GM10248 (cell line): ENCODE measurements around the gene FKBP8.

Experiments used
- CTCF ChIA-PET: fragments of 300-600 bp; sonication (Branson Sonifier 250); formaldehyde crosslinking; extraction: SDS; loops from one replicate; lab custom pipeline; 2021; ENCODE audit warnings: antibody characterized with exemption; lab: Yijun Ruan, JAX
- POLR2A ChIA-PET: fragments of 350-650 bp; sonication (Branson Sonifier 250); formaldehyde crosslinking; extraction: SDS; loops from one replicate; lab custom pipeline; 2020; ENCODE audit warnings: antibody characterized with exemption; lab: Yijun Ruan, JAX
- DNase-seq: peaks from one replicate; pipeline ENCODE4 v3.0.0; 2012; ENCODE audit errors: extremely low spot score
- CTCF ChIP-seq: IDR thresholded peaks from 2 replicates; pipeline ENCODE4 v1.5.1; 2012; ENCODE audit warnings: mild to moderate bottlenecking, low read depth; ENCODE audit errors: extremely low read depth, missing control alignments, control extremely low read depth

FKBP8 gene

GRCh38 chr19:18519962-18520847 lies 23.2 kb downstream of the FKBP8 start:
- CTCF ChIA-PET = interaction anchor here (0.6 to 5.9 kb wide), 30 partner anchors 10 to 327 kb away, joined by 3 to 43 read pairs (median 5); partner anchors contain the start of genes FKBP8, KXD1, REX1BD and UBA52
- peak; percentile 87 for TF ChIP-seq CTCF
- DNase-seq = peak; percentile 70
- POLR2A ChIA-PET = interaction anchor here (0.9 to 1.2 kb wide), 2 partner anchors 10 to 13 kb away, joined by 3 to 5 read pairs; no protein-coding TSS in a partner anchor

- TF ChIP-seq CTCF = no peak
- CTCF ChIA-PET = interaction anchor here (1.2 to 3.2 kb wide), 6 partner anchors 8 to 76 kb away, joined by 3 to 17 read pairs (median 12); partner anchors contain the start of gene REX1BD
- POLR2A ChIA-PET = no interaction called here
- DNase-seq = no peak
Observed at GRCh38 chr19:18518639-18519038, 24.7 kb downstream of the FKBP8 start.

GRCh38 chr19:18517606-18518005 lies 25.8 kb downstream of the FKBP8 start:
- TF ChIP-seq CTCF = no peak
- ChIA-PET POLR2A (no interaction called here), CTCF (no interaction called here)
- DNase-seq = no peak

GRCh38 chr19:18515959-18516358 lies 27.4 kb downstream of the FKBP8 start:
- POLR2A ChIA-PET = no interaction called here
- no peak for DNase-seq
- TF ChIP-seq CTCF = no peak
- CTCF ChIA-PET = interaction anchor here (1.8 kb wide), 1 partner anchor 9 kb away, joined by 7 read pairs; no protein-coding TSS in a partner anchor

GRCh38 chr19:18514800-18515682 lies 28.3 kb downstream of the FKBP8 start:
- no peak for DNase-seq
- no peak for TF ChIP-seq CTCF
- ChIA-PET CTCF (no interaction called here), POLR2A (no interaction called here)

- ChIA-PET POLR2A (interaction anchor here (0.6 kb wide), 2 partner anchors 11 to 36 kb away, joined by 3 to 5 read pairs; no protein-coding TSS in a partner anchor), CTCF (interaction anchor here (2.0 kb wide), 1 partner anchor 8 kb away, joined by 9 read pairs; the partner anchor contains the start of gene ELL)
- no peak for TF ChIP-seq CTCF
- no peak for DNase-seq
Observed at GRCh38 chr19:18513868-18514267, 29.5 kb downstream of the FKBP8 start.
